Measurements from ENCODE around the gene FAM180A. TPM values are rescaled to one million over a fixed set of nuclear protein-coding genes. Genes with fewer than 3 reads are reported as not detected.

Gene FAM180A
- total RNA-seq, 1 donor from 2014 or later, result 0.24 TPM

DNA sequence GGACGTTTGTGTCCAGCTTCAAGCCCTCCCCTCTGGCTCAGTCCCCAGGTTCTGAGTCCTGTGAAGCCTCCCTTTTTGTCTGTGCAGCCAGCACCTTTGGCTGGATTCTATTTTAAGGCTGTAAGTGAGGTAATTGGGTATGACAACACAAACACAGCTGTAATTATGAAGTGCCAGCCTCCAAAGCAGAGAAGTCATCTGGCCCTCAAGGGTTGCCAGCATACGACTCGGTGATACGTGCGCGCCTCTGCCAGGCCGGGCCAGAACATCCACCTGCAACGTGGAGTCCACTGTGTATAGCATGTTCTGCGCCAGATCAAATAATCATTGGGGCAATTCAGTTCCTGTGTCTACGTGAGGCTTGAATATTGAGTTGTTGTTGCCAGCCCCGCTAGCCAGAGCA is 6.7 kb upstream of the FAM180A start:
- Mint-ChIP-seq H3K27me3 (ENCODE audit: unreplicated experiment) (no peaks in the 10 kb centered on the region), H3K4me1 (ENCODE audit: unreplicated experiment) (peaks cover 24% of the 10 kb centered on the region), H3K36me3 (ENCODE audit: unreplicated experiment) (no peaks in the 10 kb centered on the region), H3K4me3 (ENCODE audit: unreplicated experiment) (no peak overlapping the region), H3K27ac (ENCODE audit: unreplicated experiment) (no peak overlapping the region), H3K9me3 (ENCODE audit: unreplicated experiment) (no peaks in the 10 kb centered on the region)
- no peak for TF ChIP-seq CTCF (IDR thresholded peaks at IDR 0.05)
- no peak for DNase-seq (ENCODE audit: extremely low spot score, unreplicated experiment)

GRCh38 chr7:135753616-135754413 is 5.2 kb upstream of the FAM180A start:
- no peak for TF ChIP-seq CTCF (IDR thresholded peaks at IDR 0.05)
- no peak for DNase-seq (ENCODE audit: extremely low spot score, unreplicated experiment)
- Mint-ChIP-seq H3K27me3 (ENCODE audit: unreplicated experiment) (no peaks in the 10 kb centered on the region), H3K4me3 (ENCODE audit: unreplicated experiment) (no peak overlapping the region), H3K36me3 (ENCODE audit: unreplicated experiment) (no peaks in the 10 kb centered on the region), H3K4me1 (ENCODE audit: unreplicated experiment) (peaks cover 19% of the 10 kb centered on the region), H3K9me3 (ENCODE audit: unreplicated experiment) (no peaks in the 10 kb centered on the region), H3K27ac (ENCODE audit: unreplicated experiment) (no peak overlapping the region)

GRCh38 chr7:135747366-135747765 is 1.2 kb downstream of the FAM180A start:
- Mint-ChIP-seq H3K36me3 (ENCODE audit: unreplicated experiment) (no peaks in the 10 kb centered on the region), H3K27ac (ENCODE audit: unreplicated experiment) (no peak overlapping the region), H3K27me3 (ENCODE audit: unreplicated experiment) (no peaks in the 10 kb centered on the region), H3K4me1 (ENCODE audit: unreplicated experiment) (peaks cover 34% of the 10 kb centered on the region), H3K9me3 (ENCODE audit: unreplicated experiment) (no peaks in the 10 kb centered on the region), H3K4me3 (ENCODE audit: unreplicated experiment) (no peak overlapping the region)
- no peak for TF ChIP-seq CTCF (IDR thresholded peaks at IDR 0.05)
- DNase-seq (ENCODE audit: extremely low spot score, unreplicated experiment), result no peak

- no peak for TF ChIP-seq CTCF (IDR thresholded peaks at IDR 0.05)
- no peak for DNase-seq (ENCODE audit: extremely low spot score, unreplicated experiment)
- Mint-ChIP-seq H3K9me3 (ENCODE audit: unreplicated experiment) (no peaks in the 10 kb centered on the region), H3K4me1 (ENCODE audit: unreplicated experiment) (peaks cover 34% of the 10 kb centered on the region), H3K27me3 (ENCODE audit: unreplicated experiment) (no peaks in the 10 kb centered on the region), H3K4me3 (ENCODE audit: unreplicated experiment) (peak overlapping the region; percentile 19), H3K27ac (ENCODE audit: unreplicated experiment) (peak overlapping the region; percentile 65), H3K36me3 (ENCODE audit: unreplicated experiment) (no peaks in the 10 kb centered on the region)
Observed at GRCh38 chr7:135745703-135746312, 2.8 kb downstream of the FAM180A start.

GRCh38 chr7:135744938-135745702 is 3.5 kb downstream of the FAM180A start:
- no peak for TF ChIP-seq CTCF (IDR thresholded peaks at IDR 0.05)
- H3K27me3 Mint-ChIP-seq (ENCODE audit: unreplicated experiment), result no peaks in the 10 kb centered on the region
- DNase-seq (ENCODE audit: extremely low spot score, unreplicated experiment), result no peak
- peak overlapping the region; percentile 65 for H3K27ac Mint-ChIP-seq (ENCODE audit: unreplicated experiment)
- H3K9me3 Mint-ChIP-seq (ENCODE audit: unreplicated experiment), result no peaks in the 10 kb centered on the region
- H3K4me3 Mint-ChIP-seq (ENCODE audit: unreplicated experiment), result peak overlapping the region; percentile 19
- H3K36me3 Mint-ChIP-seq (ENCODE audit: unreplicated experiment), result no peaks in the 10 kb centered on the region
- peaks cover 34% of the 10 kb centered on the region for H3K4me1 Mint-ChIP-seq (ENCODE audit: unreplicated experiment)

Data from osteocyte (in vitro differentiated cells).